Type B pancreatic cell (in vitro differentiated cells): Measurements from ENCODE around the gene DAB2IP. TPM values are rescaled to one million over a fixed set of nuclear protein-coding genes. Genes with fewer than 3 reads are reported as not detected.

Experiments
- DNase-seq: peaks from one replicate; pipeline ENCODE4 v3.0.0; 2021; ENCODE audit warnings: mixed read lengths; ENCODE audit not compliant: unreplicated experiment; ENCODE audit errors: extremely low spot score
- H3K27ac Mint-ChIP-seq: 2 replicates; pipeline ENCODE4 v1.8.0; 2021; ENCODE audit warnings: mild to moderate bottlenecking, mixed read lengths
- H3K27me3 Mint-ChIP-seq: 2 replicates; pipeline ENCODE4 v1.8.0; 2021; ENCODE audit warnings: mixed read lengths
- H3K36me3 Mint-ChIP-seq: 2 replicates; pipeline ENCODE4 v1.8.0; 2021; ENCODE audit warnings: mixed read lengths
- H3K4me1 Mint-ChIP-seq: one replicate; pipeline ENCODE4 v1.8.0; 2021; ENCODE audit warnings: mixed read lengths; ENCODE audit not compliant: unreplicated experiment
- H3K4me3 Mint-ChIP-seq: 2 replicates; pipeline ENCODE4 v1.8.0; 2021; ENCODE audit warnings: mild to moderate bottlenecking, mixed read lengths
- H3K9me3 Mint-ChIP-seq: 2 replicates; pipeline ENCODE4 v1.8.0; 2021; ENCODE audit warnings: mixed read lengths
- total RNA-seq: library from RNA; stranded (reverse); gene quantifications from 2 replicates; pipeline ENCODE4 v1.2.1, GENCODE V29; 2021; ENCODE audit warnings: low replicate concordance
- TF ChIP-seq, protein P1 (sequence below): fragments of 200-600 bp; sonication (generic); conservative IDR thresholded peaks from 2 replicates; pipeline ENCODE4 v1.5.0; 2021; ENCODE audit warnings: antibody characterized with exemption, mild to moderate bottlenecking

Gene DAB2IP
- total RNA-seq, 1 donor from 2014 or later, result 57.2 TPM

DNA sequence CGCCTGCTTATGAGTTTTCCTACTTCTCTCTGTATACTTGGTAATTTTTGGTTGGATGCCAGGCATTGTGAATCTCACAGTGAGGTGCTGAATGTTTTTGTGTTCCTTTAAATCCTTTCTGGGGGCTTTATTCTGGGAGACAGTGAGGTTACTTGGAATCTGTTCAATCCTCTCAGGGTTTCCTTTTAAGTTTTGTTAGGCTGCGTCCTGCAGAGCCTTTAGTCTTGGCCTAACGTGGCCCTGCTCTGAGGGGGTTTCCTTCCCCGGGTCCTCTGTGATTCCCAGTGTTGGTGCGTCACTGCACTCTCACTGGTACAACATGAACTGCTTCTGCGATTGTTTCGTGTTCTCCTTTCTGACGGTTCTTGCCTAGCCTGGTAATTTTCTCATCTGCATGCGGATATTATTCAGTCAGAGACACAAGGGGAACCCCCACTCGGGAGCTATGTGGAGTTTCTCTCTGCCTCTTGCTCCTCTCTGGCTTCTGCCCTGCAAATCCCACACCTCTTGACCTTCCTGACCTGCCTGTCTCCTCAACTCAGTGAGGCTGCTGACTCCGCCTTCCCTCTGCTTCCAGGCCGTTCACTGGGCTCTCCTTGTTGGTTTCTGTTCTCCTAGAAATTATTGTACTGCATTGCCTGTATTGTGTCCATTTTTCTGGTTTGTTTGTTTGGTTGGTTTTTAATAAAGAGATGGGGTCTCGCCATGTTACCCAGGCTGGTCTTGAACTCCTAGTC, 128.1 kb downstream of the DAB2IP start:
- no peak for DNase-seq

DNA sequence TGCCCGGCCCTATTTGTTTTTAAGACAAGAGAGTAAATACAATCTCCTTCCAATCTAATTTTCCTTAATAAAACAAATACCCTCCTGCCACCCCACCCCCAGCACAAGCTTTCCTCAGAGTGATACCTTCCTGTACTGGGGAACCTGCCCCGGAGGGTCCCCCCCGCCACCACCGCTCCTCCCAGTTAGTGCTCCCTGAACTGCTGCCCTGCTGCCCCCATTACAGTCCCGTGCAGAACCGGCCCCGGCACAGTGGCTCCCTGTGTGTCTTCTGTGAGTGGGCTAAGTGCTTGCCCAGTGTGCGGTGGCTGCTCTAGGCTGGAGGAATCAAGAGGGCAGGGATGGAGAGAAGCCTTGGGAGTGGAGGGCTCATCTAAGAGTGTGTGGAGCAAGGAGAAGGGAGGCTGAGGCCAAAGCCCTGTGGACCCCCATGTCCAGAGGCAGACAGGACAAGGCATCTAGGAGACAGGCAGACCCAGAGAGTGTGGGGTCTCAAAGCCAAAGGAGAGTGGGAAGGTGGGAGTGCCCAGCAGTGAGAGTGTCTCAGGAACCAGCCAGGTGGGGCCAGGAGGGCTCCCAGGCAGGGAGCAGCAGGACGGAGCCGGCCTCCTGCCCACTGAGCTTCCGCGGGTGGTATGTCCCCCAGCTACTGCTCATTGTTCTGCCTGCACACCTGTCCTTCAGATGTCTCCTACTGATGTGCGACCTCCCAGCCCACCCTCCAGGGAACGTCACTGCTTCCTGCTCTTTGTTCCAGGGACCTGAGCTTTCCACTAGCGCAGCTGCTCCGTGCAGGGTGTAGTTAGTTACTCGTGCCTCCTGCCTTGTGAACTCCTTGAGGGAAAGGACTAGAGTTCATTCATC, 129.0 kb downstream of the DAB2IP start:
- peaks cover 40% of the 10 kb centered on the region for H3K36me3 Mint-ChIP-seq
- no peak for DNase-seq
- peak overlapping the region; percentile 62 for H3K27ac Mint-ChIP-seq
- H3K4me1 Mint-ChIP-seq, result peaks cover 20% of the 10 kb centered on the region
- no peak overlapping the region for H3K4me3 Mint-ChIP-seq
- no peaks in the 10 kb centered on the region for H3K9me3 Mint-ChIP-seq
- no peaks in the 10 kb centered on the region for H3K27me3 Mint-ChIP-seq
- TF ChIP-seq, protein P1, sequence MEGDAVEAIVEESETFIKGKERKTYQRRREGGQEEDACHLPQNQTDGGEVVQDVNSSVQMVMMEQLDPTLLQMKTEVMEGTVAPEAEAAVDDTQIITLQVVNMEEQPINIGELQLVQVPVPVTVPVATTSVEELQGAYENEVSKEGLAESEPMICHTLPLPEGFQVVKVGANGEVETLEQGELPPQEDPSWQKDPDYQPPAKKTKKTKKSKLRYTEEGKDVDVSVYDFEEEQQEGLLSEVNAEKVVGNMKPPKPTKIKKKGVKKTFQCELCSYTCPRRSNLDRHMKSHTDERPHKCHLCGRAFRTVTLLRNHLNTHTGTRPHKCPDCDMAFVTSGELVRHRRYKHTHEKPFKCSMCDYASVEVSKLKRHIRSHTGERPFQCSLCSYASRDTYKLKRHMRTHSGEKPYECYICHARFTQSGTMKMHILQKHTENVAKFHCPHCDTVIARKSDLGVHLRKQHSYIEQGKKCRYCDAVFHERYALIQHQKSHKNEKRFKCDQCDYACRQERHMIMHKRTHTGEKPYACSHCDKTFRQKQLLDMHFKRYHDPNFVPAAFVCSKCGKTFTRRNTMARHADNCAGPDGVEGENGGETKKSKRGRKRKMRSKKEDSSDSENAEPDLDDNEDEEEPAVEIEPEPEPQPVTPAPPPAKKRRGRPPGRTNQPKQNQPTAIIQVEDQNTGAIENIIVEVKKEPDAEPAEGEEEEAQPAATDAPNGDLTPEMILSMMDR, result no peak

More for the DNA sequence above, 128.1 kb downstream of the DAB2IP start:
- H3K27ac Mint-ChIP-seq, result no peak overlapping the region
- H3K4me1 Mint-ChIP-seq, result peaks cover 18% of the 10 kb centered on the region
- TF ChIP-seq, protein P1, result no peak
- no peaks in the 10 kb centered on the region for H3K9me3 Mint-ChIP-seq
- H3K36me3 Mint-ChIP-seq, result peaks cover 41% of the 10 kb centered on the region
- H3K4me3 Mint-ChIP-seq, result no peak overlapping the region
- no peaks in the 10 kb centered on the region for H3K27me3 Mint-ChIP-seq

DNA sequence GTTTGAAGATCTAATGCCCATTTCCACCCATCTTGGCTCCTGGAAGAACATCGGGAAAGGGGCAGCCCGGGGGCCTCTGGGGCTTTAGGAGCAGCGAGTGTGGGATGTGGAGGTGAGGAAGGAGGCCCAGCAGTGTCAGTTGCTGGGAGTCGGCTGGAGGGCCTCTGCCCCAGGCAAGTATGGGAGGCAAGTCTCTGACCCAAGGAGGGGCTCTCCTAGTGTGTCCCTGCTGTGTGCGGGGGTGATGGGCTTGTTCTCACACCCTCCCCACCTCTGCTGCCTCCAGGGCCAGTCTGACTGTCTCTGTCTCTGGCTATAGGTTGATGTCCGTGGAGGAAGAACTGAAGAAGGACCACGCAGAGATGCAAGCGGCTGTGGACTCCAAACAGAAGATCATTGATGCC, 129.7 kb downstream of the DAB2IP start:
- Mint-ChIP-seq H3K9me3 (no peaks in the 10 kb centered on the region), H3K36me3 (peaks cover 35% of the 10 kb centered on the region), H3K27me3 (no peaks in the 10 kb centered on the region), H3K27ac (peak overlapping the region; percentile 55), H3K4me3 (no peak overlapping the region), H3K4me1 (peaks cover 20% of the 10 kb centered on the region)
- TF ChIP-seq, protein P1, result no peak
- DNase-seq, result no peak

DNA sequence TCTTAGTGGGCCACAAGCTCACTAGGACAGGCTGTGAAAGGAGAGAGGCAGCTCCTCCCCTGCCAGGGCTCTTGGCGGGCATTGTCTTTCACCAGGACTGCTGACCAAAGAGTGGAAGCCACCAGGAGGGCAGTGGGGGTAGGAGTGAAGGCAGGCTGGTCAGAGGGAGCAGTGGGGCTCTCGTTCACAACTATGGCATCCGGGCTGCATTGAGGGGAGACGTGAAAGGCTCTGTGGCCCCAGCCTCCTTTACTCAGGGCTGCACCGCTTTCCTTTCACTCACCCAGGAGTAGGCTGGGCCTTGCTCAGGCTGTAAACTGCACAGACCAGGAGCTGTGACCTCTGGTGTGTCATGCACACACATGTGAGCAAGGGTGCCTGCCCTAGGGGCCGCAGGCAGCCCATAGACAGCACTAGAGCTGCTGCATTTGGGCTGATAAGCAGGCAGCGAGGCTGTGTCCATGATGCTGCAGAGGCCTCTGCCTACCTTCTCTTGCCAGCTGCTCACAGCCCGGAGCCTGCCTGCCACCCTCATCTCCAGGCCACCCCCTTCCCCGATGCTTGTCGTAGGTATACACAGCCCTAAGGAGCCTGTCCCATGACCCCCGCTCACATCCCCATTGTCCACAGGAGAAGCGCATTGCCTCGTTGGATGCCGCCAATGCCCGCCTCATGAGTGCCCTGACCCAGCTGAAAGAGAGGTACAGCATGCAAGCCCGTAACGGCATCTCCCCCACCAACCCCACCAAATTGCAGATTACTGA, 130.4 kb downstream of the DAB2IP start:
- Mint-ChIP-seq H3K27ac (no peak overlapping the region), H3K36me3 (peaks cover 27% of the 10 kb centered on the region), H3K9me3 (no peaks in the 10 kb centered on the region), H3K4me3 (peak overlapping the region; percentile 54), H3K4me1 (peaks cover 20% of the 10 kb centered on the region), H3K27me3 (no peaks in the 10 kb centered on the region)
- DNase-seq, result no peak
- TF ChIP-seq, protein P1, result no peak

DNA sequence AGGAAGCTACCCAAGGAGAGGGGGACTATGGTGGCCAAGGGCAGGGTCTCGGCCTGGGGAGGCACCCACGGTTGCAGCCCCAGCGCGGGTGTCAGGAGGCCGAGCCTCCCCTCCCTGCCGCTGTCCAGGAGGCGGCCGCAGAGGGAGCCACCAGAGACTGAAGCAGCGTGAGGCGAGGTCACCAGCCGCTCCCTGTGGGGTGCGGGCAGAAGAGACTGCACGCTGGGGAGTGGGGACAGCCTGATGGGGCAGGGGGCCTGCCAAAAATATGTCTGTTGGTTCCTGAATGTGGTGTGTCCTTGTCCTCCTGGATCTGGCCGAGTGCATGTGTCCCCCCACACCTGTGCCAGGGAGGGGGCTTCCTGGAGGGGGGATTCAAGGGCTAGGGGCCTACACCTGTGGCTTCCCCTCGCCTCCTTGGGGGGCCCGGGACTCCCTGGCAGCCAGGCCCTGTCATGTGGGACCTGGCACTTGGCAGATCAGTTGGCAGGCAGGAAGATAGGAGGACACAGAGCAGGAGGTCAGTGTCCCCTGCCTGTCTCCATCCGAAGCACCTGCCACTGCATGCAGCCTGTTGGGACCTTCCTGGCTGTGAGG, 131.2 kb downstream of the DAB2IP start:
- Mint-ChIP-seq H3K27me3 (no peaks in the 10 kb centered on the region), H3K36me3 (peaks cover 20% of the 10 kb centered on the region), H3K9me3 (no peaks in the 10 kb centered on the region), H3K27ac (no peak overlapping the region), H3K4me1 (peaks cover 20% of the 10 kb centered on the region), H3K4me3 (no peak overlapping the region)
- DNase-seq, result no peak
- TF ChIP-seq, protein P1, result no peak
